BLaER1 treated with 17β-estradiol and CSF1 and Interleukin-3, amounts not matched to agents 10 nM and 100 nM (cell line): Measurements from ENCODE around the gene CDH4.

Source experiments
- H3K27ac ChIP-seq, 11 experiments: shearing (Covaris generic); formaldehyde crosslinking; 2 replicates each; pipeline ENCODE4 v1.8.1; 2022
- H3K27me3 ChIP-seq, 11 experiments: shearing (Covaris generic); formaldehyde crosslinking; 2 replicates each; pipeline ENCODE4 v1.8.1; 2022
- H3K36me3 ChIP-seq, 11 experiments: shearing (Covaris generic); formaldehyde crosslinking; 2 replicates each; pipeline ENCODE4 v1.8.1; 2022
- H3K4me1 ChIP-seq, 10 experiments: shearing (Covaris generic); formaldehyde crosslinking; 2 replicates each; pipeline ENCODE4 v1.8.1; 2022
- H3K4me2 ChIP-seq, 11 experiments: shearing (Covaris generic); formaldehyde crosslinking; 2 replicates each; pipeline ENCODE4 v1.8.1; 2022
- H3K4me3 ChIP-seq, 10 experiments: shearing (Covaris generic); formaldehyde crosslinking; 2 replicates each; pipeline ENCODE4 v1.8.1; 2022
- H3K9ac ChIP-seq, 11 experiments: shearing (Covaris generic); formaldehyde crosslinking; 2 replicates each; pipeline ENCODE4 v1.8.1; 2022
- H3K9me3 ChIP-seq, 11 experiments: shearing (Covaris generic); formaldehyde crosslinking; replicated peaks in 1 of 11; 2 replicates each; pipeline ENCODE4 v1.8.1; 2022
- H4K20me1 ChIP-seq, 11 experiments: shearing (Covaris generic); formaldehyde crosslinking; 2 replicates each; pipeline ENCODE4 v1.8.1; 2022
- Cebpa-rat ChIP-seq, 11 experiments: shearing (Covaris generic); IDR thresholded peaks; 2 replicates each; pipeline ENCODE4 v1.8.1; 2022

CDH4 gene

DNA sequence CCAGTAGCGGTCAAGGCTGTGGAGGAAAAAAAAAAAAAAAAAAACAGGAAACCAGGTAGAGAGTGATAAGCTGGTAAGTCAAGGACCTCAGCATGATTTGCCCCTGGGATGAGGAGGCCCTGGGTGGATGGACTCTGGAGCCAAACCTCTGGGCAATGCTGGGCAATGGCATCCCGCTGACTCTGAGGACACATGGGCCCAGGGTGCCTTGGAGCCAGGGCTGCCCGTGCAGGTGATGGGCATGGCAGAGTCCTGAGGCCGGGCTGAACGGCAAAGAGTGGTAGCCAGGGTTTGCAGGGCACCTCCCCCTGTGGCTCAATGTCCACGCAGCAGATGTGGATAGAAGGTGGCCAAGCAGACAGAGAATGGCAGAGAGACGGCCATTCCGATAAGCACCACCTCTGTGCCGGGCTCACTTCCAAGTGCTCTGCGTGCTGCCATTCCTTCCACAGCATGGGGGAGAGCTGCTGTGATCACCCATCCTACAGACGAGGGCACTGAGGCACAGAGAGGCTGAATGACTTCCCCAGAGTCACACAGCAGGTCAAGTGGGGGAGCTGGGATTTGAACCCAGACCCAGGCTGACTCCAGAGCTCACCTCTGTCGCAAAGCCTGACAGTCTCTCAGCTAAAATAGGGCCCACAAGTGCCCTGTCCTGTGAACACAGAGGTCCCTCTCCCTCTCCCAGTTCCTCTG is 353.9 kb downstream of the CDH4 start:
- no peak overlapping the region for H3K4me3 ChIP-seq
- no peak overlapping the region for H3K4me2 ChIP-seq
- H4K20me1 ChIP-seq: peaks cover 0 to 7% (median 0%) of the 10 kb centered on the region in 11 experiments; a peak in 2 of 22 replicates
- no peaks in the 10 kb centered on the region; a peak in 1 of 22 replicates for H3K36me3 ChIP-seq
- H3K9ac ChIP-seq: no peak overlapping the region
- TF ChIP-seq Cebpa-rat (IDR thresholded peaks at IDR 0.05): no peak
- H3K4me1 ChIP-seq: peaks cover 0 to 4% (median 0%) of the 10 kb centered on the region in 10 experiments; a peak in 1 of 20 replicates
- no peak overlapping the region for H3K27ac ChIP-seq
- H3K27me3 ChIP-seq: no peaks in the 10 kb centered on the region
- peaks cover 13 to 26% (median 21%) of the 10 kb centered on the region in 11 experiments for H3K9me3 ChIP-seq

DNA sequence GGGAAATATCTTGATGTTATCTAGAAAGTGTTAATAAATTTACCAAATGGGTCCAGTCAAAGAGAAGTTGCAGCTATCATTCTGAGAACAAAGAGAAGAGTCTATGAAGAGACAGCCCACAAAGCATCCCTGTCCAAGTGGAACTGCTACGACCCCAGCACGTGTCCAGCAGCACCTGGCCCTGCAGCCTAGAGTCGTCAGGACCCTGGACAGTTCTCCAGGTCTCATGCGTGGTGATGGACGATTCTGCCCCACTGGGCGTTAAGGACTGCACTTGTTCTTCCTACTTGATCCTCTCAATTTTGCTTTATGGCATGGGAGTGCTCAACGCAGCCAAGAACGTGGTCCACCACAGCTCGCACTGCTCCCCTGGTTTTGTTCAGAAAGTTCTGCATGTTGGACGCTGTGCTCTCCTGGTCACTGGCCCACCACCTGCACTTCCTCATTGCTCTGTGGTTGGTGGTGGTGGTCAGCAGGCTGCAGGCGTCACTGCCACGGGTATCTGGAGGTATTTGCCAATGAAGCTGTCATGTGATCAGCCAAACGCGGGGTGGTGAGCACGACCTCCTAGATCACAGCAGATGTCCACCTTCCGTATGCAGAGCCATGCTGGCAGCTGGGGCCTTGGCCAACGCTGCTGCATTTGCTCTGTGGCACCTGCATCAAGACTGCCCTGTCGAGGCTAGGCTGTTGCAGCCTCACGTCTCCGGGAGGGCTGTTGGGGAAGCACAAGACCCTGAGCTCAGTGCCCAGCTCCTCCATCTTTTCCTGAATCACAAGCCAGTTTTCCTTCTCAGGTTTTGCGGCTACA is 356.4 kb downstream of the CDH4 start:
- Histone ChIP-seq H3K27me3 (no peaks in the 10 kb centered on the region), H3K9me3 (peaks cover 13 to 24% (median 18%) of the 10 kb centered on the region in 11 experiments), H3K4me3 (no peak overlapping the region), H3K36me3 (no peaks in the 10 kb centered on the region; a peak in 1 of 22 replicates), H3K9ac (no peak overlapping the region), H4K20me1 (peaks cover 0 to 7% (median 0%) of the 10 kb centered on the region in 11 experiments; a peak in 2 of 22 replicates), H3K27ac (no peak overlapping the region), H3K4me1 (peaks cover 0 to 4% (median 0%) of the 10 kb centered on the region in 10 experiments; a peak in 1 of 20 replicates), H3K4me2 (no peak overlapping the region; a peak in 1 of 22 replicates)
- TF ChIP-seq Cebpa-rat (IDR thresholded peaks at IDR 0.05): no peak

DNA sequence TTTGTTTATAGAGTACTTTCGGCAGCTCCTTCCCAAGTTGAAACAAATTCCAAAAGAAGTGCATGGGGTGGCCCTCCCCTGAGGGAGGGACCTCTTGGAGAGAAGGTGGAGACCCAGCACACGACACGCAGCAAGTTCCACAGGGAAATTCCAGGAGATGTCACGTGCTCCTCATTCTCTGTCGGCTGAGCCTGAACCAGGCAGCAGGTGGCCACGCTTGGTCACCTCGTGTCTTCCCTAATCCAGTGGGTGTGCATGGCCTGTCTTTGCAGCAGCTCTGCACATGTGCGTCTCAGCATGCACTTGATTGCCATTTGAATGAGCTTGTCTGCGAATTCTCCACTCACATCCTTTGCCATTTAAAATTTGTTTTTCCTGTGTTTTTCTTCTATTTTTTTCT is 357.4 kb downstream of the CDH4 start:
- Histone ChIP-seq H3K27me3 (no peaks in the 10 kb centered on the region), H3K9me3 (peaks cover 5 to 14% (median 8%) of the 10 kb centered on the region in 11 experiments; a peak in 14 of 22 replicates), H3K27ac (no peak overlapping the region)

DNA sequence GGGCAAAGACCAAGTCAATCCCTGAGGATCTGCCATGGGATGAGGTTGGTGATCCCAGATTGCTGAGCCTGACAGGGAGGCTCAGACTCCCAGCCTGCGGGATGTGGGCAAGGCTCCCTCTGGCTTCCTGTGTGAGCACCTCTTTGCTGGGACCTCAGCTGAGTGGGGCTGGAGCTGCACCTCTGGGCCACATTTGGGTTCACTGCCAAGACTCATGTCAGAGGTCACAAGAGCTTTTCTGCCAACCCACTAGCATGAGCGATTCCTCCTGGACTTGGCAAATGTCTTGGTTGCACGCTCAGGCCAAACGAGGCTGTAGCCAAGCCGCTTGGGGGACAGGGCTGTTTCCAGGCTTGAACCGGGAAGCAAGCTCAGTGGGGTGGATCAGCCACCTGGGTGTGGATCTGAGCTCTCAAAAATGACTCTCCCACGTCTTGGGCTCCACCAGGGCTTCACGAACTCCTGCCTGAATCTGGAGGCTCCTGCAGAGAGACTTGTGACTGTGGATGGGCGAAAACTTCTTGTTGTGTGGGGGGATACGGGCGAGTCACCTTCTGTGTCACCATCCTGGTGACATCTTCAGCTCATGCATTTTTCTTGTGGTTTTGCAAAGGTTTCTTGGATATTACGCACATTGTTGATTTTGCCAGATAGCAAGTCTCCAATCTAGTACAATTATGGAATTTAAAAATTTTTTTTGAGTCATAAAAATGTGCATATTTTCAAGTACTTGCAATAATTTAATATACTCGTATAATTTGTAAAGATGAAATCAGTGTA is 359.5 kb downstream of the CDH4 start:
- Histone ChIP-seq H3K36me3 (no peaks in the 10 kb centered on the region), H3K4me3 (no peak overlapping the region), H3K9ac (no peak overlapping the region), H3K27me3 (no peaks in the 10 kb centered on the region), H4K20me1 (peaks cover 0 to 3% (median 0%) of the 10 kb centered on the region in 11 experiments; a peak in 2 of 22 replicates), H3K27ac (no peak overlapping the region), H3K4me2 (no peak overlapping the region), H3K4me1 (peaks cover 4 to 15% (median 11%) of the 10 kb centered on the region in 10 experiments; a peak in 16 of 20 replicates), H3K9me3 (peaks cover 0 to 11% (median 6%) of the 10 kb centered on the region in 11 experiments; a peak in 10 of 22 replicates)
- no peak for TF ChIP-seq Cebpa-rat (IDR thresholded peaks at IDR 0.05)

More for the DNA sequence above, 357.4 kb downstream of the CDH4 start:
- H3K4me2 ChIP-seq: no peak overlapping the region
- peaks cover 0 to 4% (median 0%) of the 10 kb centered on the region in 10 experiments; a peak in 1 of 20 replicates for H3K4me1 ChIP-seq
- no peaks in the 10 kb centered on the region for H3K36me3 ChIP-seq
- TF ChIP-seq Cebpa-rat (IDR thresholded peaks at IDR 0.05): no peak
- H3K9ac ChIP-seq: no peak overlapping the region
- peaks cover 0 to 7% (median 0%) of the 10 kb centered on the region in 11 experiments; a peak in 2 of 22 replicates for H4K20me1 ChIP-seq
- no peak overlapping the region for H3K4me3 ChIP-seq

DNA sequence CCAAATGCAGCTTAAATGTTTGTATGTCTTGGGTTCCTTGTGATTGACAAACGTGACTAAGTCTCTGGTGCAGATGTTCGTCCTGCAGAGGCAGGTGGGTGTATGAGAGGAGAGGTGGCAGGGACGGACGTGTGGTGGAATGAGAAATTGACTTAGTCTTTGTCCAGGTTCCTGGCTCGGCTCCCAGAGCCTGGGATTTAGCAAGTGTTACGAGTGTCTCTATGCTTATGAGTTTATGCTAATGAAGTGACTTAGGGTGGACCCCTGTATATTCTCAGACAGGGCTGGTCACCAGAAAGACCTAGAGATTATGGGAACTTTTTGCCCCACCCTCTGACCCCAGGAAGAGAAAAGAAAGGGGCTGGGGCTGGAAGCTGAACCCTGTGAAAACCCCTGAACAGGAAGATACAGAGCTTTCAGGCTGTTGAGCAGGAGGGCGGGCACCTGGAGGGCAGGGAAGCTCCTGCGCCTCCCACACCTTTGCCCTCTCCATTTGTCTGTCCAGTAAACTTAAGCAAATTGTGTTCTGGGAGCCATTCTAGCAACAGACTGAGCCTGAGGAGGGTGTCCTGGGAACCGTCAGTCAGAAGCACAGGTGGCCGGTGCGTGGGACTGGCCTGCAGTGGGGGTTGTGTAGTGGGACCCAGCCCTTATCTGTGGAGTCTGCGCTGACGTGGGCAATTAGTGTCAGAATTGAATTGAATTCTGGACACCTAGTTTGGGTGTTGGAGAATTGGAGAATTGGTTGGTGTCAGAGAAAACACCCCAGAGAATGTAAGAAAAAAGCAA is 362.1 kb downstream of the CDH4 start:
- no peak overlapping the region for H3K9ac ChIP-seq
- peaks cover 13 to 32% (median 21%) of the 10 kb centered on the region in 11 experiments; a peak in 21 of 22 replicates for H3K9me3 ChIP-seq
- H3K4me3 ChIP-seq: no peak overlapping the region
- no peaks in the 10 kb centered on the region for H3K27me3 ChIP-seq
- peaks cover 4 to 15% (median 13%) of the 10 kb centered on the region in 10 experiments; a peak in 16 of 20 replicates for H3K4me1 ChIP-seq
- no peaks in the 10 kb centered on the region for H4K20me1 ChIP-seq
- H3K27ac ChIP-seq: no peak overlapping the region
- H3K36me3 ChIP-seq: no peaks in the 10 kb centered on the region
- H3K4me2 ChIP-seq: no peak overlapping the region
- TF ChIP-seq Cebpa-rat (IDR thresholded peaks at IDR 0.05): no peak

DNA sequence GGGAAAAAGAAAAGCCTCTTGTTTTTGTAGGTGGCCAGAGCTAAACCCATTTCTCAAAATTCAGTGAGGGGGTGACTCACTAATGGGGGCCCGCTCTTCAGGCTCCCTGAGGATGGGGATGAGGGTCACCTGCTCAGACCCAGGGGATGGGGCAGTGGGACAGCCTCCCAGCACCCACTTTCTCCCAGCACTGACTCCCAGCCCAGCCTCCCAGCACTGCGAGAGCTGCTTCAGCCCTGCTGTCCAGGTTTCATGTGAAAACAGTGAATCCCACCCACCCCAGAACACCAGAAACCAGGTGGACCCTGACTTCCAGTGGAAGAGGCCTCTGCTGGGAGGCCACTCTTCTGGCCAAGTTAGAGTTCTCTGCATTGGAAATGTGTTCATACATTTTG is 362.6 kb downstream of the CDH4 start:
- Histone ChIP-seq H3K9me3 (peaks cover 13 to 32% (median 21%) of the 10 kb centered on the region in 11 experiments; a peak in 21 of 22 replicates), H3K4me2 (no peak overlapping the region), H3K36me3 (no peaks in the 10 kb centered on the region), H3K27me3 (no peaks in the 10 kb centered on the region), H4K20me1 (no peaks in the 10 kb centered on the region), H3K4me1 (peaks cover 4 to 15% (median 12%) of the 10 kb centered on the region in 10 experiments; a peak in 16 of 20 replicates), H3K4me3 (no peak overlapping the region), H3K27ac (no peak overlapping the region), H3K9ac (no peak overlapping the region)
- no peak for TF ChIP-seq Cebpa-rat (IDR thresholded peaks at IDR 0.05)

DNA sequence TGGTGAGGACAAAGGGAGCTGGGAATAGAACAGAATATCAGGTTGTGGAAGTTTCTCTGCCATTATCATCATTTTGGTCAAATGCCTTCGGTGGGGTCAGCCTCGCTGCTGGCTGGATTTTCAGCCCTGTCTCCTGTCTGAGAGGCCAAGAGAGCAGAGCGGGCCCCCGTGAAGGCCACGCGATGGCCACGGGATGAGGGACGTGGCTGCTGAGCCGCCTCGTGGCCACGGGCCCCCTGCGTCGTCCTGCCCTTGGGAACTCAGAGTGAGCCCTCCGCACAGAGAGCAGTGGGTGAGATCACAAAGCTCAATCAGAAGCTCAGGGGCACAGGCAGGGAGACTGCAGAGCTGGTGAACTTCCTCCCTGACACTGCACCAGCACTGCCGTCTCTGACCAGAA is 363.7 kb downstream of the CDH4 start:
- Histone ChIP-seq H3K9ac (peak overlapping the region in 1 of 11 experiments; percentile 6; a peak in 1 of 22 replicates), H3K9me3 (peaks cover 13 to 32% (median 21%) of the 10 kb centered on the region in 11 experiments; a peak in 21 of 22 replicates), H3K4me3 (no peak overlapping the region), H3K27me3 (no peaks in the 10 kb centered on the region), H3K4me1 (peaks cover 4 to 15% (median 12%) of the 10 kb centered on the region in 10 experiments; a peak in 16 of 20 replicates), H3K36me3 (no peaks in the 10 kb centered on the region), H3K4me2 (peak overlapping the region; percentile 23 to 67 (median 33); a peak in 16 of 22 replicates), H4K20me1 (no peaks in the 10 kb centered on the region), H3K27ac (no peak overlapping the region)
- no peak for TF ChIP-seq Cebpa-rat (IDR thresholded peaks at IDR 0.05)

DNA sequence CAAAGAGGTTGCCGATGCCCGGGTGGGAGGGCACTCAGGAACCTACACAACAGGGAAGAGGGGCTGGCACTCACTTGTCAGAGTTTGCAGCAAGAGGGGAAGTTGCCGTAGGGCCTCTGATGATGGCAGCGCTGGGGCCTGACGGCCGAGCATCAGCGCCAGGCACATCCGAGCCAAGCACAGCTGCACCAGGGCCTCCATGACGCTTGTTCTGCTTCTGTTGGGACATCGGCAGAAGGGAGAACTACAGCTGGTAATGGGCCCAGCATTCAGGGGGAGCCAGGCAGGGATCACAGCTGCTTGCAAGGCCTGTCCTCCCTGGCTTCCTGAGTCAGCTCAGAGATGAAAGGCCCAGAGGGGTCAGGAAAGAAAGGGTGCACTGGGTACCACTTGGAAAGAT is 367.7 kb downstream of the CDH4 start:
- H3K4me1 ChIP-seq: peaks cover 8 to 43% (median 38%) of the 10 kb centered on the region in 10 experiments; a peak in 17 of 20 replicates
- H3K9ac ChIP-seq: no peak overlapping the region
- no peak overlapping the region for H3K4me3 ChIP-seq
- no peaks in the 10 kb centered on the region for H3K36me3 ChIP-seq
- H4K20me1 ChIP-seq: peaks cover 0 to 14% (median 0%) of the 10 kb centered on the region in 11 experiments; a peak in 4 of 22 replicates
- no peak overlapping the region for H3K27ac ChIP-seq
- H3K9me3 ChIP-seq: peaks cover 12 to 21% (median 15%) of the 10 kb centered on the region in 11 experiments; a peak in 21 of 22 replicates
- H3K4me2 ChIP-seq: no peak overlapping the region
- TF ChIP-seq Cebpa-rat (IDR thresholded peaks at IDR 0.05): no peak
- H3K27me3 ChIP-seq: no peaks in the 10 kb centered on the region
